ENCODE measurements around the gene IRAK3.

Gene IRAK3

DNA sequence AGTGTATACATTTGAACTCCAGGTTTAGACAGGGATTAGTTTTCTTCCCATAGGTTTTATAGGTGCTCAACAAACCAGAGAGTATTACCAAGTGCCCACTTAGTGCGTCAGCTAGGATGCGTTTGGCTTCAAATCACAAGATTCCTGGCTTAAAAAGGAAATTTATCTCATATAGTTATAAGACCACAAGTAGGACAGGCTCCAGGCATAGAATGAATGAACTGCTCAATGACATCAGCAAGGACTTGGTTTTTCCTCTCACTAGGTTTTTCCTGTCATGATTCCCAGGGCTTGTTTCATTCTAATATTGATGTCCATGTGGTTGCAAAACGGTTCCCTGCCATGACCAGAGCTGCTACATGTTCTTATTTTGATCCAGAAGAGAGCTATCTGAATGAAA lies 6.1 kb upstream of the IRAK3 start:
- no peak for TF ChIP-seq FOXP2 (optimal IDR thresholded peaks at IDR 0.05; ENCODE audit: borderline replicate concordance, extremely low read depth, extremely low read length, insufficient read depth)
- TF ChIP-seq SIN3A (IDR thresholded peaks at IDR 0.05; ENCODE audit: borderline replicate concordance, insufficient read depth, low read length) = no peak
- no peak for TF ChIP-seq POLR2AphosphoS5 (IDR thresholded peaks at IDR 0.05; ENCODE audit: low read depth, low read length)
- TF ChIP-seq, protein P1, sequence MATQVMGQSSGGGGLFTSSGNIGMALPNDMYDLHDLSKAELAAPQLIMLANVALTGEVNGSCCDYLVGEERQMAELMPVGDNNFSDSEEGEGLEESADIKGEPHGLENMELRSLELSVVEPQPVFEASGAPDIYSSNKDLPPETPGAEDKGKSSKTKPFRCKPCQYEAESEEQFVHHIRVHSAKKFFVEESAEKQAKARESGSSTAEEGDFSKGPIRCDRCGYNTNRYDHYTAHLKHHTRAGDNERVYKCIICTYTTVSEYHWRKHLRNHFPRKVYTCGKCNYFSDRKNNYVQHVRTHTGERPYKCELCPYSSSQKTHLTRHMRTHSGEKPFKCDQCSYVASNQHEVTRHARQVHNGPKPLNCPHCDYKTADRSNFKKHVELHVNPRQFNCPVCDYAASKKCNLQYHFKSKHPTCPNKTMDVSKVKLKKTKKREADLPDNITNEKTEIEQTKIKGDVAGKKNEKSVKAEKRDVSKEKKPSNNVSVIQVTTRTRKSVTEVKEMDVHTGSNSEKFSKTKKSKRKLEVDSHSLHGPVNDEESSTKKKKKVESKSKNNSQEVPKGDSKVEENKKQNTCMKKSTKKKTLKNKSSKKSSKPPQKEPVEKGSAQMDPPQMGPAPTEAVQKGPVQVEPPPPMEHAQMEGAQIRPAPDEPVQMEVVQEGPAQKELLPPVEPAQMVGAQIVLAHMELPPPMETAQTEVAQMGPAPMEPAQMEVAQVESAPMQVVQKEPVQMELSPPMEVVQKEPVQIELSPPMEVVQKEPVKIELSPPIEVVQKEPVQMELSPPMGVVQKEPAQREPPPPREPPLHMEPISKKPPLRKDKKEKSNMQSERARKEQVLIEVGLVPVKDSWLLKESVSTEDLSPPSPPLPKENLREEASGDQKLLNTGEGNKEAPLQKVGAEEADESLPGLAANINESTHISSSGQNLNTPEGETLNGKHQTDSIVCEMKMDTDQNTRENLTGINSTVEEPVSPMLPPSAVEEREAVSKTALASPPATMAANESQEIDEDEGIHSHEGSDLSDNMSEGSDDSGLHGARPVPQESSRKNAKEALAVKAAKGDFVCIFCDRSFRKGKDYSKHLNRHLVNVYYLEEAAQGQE (IDR thresholded peaks at IDR 0.05; ENCODE audit: insufficient read depth in 1 of 2, low read depth in 2 of 2, low read length in 2 of 2) = no peak
- TF ChIP-seq TAF1 (IDR thresholded peaks at IDR 0.05; ENCODE audit: borderline replicate concordance, insufficient read depth, low read length) = no peak

DNA sequence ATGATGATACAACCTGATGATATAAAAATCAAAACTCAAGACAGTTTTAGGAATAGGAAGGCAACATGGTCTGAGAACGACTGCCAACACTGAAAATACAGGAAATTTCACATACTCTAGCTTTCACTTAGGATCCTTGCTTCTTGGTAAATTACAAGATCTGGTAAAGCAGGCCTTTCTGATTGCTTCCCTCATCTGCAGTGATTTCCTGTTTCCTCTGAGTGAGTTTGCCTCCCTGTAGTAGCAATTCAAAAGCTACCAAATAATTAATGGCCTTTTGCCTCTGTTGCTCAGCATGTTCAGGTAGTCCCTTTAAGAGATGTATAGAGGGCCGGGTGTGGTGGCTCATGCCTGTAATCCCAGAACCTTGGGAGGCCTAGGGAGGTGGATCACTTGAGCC lies 2.0 kb upstream of the IRAK3 start:
- no peak for TF ChIP-seq SIN3A (IDR thresholded peaks at IDR 0.05; ENCODE audit: borderline replicate concordance, insufficient read depth, low read length)
- no peak for TF ChIP-seq FOXP2 (optimal IDR thresholded peaks at IDR 0.05; ENCODE audit: borderline replicate concordance, extremely low read depth, extremely low read length, insufficient read depth)
- no peak for TF ChIP-seq TAF1 (IDR thresholded peaks at IDR 0.05; ENCODE audit: borderline replicate concordance, insufficient read depth, low read length)
- TF ChIP-seq, protein P1 (IDR thresholded peaks at IDR 0.05; ENCODE audit: insufficient read depth in 1 of 2, low read depth in 2 of 2, low read length in 2 of 2) = no peak
- no peak for TF ChIP-seq POLR2AphosphoS5 (IDR thresholded peaks at IDR 0.05; ENCODE audit: low read depth, low read length)

DNA sequence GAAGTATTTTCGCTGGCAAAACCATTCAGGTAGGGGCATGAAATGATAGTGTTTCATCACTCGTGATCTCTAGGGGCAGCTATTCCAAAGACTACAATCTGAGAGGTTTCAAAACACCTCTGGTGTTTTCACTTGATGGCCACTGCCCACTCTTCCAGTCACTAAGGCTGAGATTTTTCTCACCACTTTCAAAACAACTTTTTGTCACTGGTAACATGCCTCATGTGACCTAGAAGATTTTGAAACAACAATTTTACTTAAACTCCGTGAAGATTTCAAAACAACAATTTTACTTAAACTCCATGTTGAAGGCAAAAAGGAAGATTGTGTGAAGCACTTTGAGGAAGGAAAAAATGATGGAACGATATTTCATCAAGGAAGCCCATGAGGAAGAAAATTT lies 1.2 kb upstream of the IRAK3 start:
- TF ChIP-seq SIN3A (IDR thresholded peaks at IDR 0.05; ENCODE audit: borderline replicate concordance, insufficient read depth, low read length) (no peak), FOXP2 (optimal IDR thresholded peaks at IDR 0.05; ENCODE audit: borderline replicate concordance, extremely low read depth, extremely low read length, insufficient read depth) (no peak), TAF1 (IDR thresholded peaks at IDR 0.05; ENCODE audit: borderline replicate concordance, insufficient read depth, low read length) (no peak), POLR2AphosphoS5 (IDR thresholded peaks at IDR 0.05; ENCODE audit: low read depth, low read length) (no peak)
- TF ChIP-seq, protein P1 (IDR thresholded peaks at IDR 0.05; ENCODE audit: insufficient read depth in 1 of 2, low read depth in 2 of 2, low read length in 2 of 2) = no peak

DNA sequence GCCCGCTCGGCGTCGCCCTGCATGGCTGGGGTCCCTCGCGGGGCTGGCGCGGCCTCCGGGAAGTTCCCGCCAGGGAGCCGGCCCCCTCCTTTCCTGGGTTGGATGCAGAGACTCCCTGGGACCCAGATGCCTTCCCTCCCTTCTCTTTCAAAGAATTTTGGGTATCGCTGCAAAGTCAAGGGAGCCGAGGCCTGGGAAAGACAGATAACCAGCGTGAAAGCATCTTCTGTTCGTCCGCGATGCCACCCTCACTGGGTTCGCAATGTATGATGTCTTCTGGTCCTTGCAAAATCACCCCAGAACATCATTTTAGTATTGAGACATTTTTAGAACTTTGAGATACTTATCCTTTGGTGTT lies 451 bp downstream of the IRAK3 start:
- TF ChIP-seq, protein P1 (IDR thresholded peaks at IDR 0.05; ENCODE audit: insufficient read depth in 1 of 2, low read depth in 2 of 2, low read length in 2 of 2) = no peak
- no peak for TF ChIP-seq POLR2AphosphoS5 (IDR thresholded peaks at IDR 0.05; ENCODE audit: low read depth, low read length)
- no peak for TF ChIP-seq SIN3A (IDR thresholded peaks at IDR 0.05; ENCODE audit: borderline replicate concordance, insufficient read depth, low read length)
- TF ChIP-seq FOXP2 (optimal IDR thresholded peaks at IDR 0.05; ENCODE audit: borderline replicate concordance, extremely low read depth, extremely low read length, insufficient read depth) = no peak
- no peak for TF ChIP-seq TAF1 (IDR thresholded peaks at IDR 0.05; ENCODE audit: borderline replicate concordance, insufficient read depth, low read length)

DNA sequence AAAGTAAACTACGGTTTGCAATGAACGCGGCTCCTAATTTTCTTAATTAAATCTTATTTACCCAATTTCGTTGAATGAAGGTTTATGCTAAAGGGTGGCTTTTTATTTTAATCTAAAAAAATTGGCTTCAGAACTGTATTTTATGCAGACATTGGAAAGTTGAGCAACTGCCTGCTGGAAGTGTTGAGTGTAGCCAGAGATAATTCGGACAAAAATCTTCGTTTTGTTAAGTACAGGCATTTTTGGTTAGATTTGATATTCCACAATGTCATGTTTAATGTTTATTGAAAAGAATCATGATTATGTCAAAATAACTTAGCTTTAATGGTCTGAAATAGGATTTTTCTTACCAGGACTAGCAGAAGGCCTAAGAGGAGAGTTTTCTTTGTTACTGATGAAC lies 875 bp downstream of the IRAK3 start:
- no peak for TF ChIP-seq SIN3A (IDR thresholded peaks at IDR 0.05; ENCODE audit: borderline replicate concordance, insufficient read depth, low read length)
- no peak for TF ChIP-seq POLR2AphosphoS5 (IDR thresholded peaks at IDR 0.05; ENCODE audit: low read depth, low read length)
- TF ChIP-seq, protein P1 (IDR thresholded peaks at IDR 0.05; ENCODE audit: insufficient read depth in 1 of 2, low read depth in 2 of 2, low read length in 2 of 2) = no peak
- TF ChIP-seq FOXP2 (optimal IDR thresholded peaks at IDR 0.05; ENCODE audit: borderline replicate concordance, extremely low read depth, extremely low read length, insufficient read depth) = no peak
- TF ChIP-seq TAF1 (IDR thresholded peaks at IDR 0.05; ENCODE audit: borderline replicate concordance, insufficient read depth, low read length) = no peak
